AG04449 (cell line): ENCODE data around the gene EMC7.
A peak's percentile ranks its signal among the peaks of the same experiment; 100 is the strongest.

Source experiments
- CTCF ChIA-PET: fragments of 350-600 bp; formaldehyde crosslinking; extraction: SDS; loops from one replicate; lab custom pipeline; 2021; ENCODE audit warnings: antibody characterized with exemption; lab: Yijun Ruan, JAX
- POLR2A ChIA-PET: fragments of 400-600, 350-600 bp; formaldehyde crosslinking; extraction: SDS; loops from one replicate; lab custom pipeline; 2020; ENCODE audit warnings: antibody characterized with exemption, inconsistent platforms; lab: Yijun Ruan, JAX
- DNase-seq: peaks from one replicate; pipeline ENCODE4 v3.0.0-alpha.2; 2010; ENCODE audit warnings: low read depth, low spot score
- H3K4me3 ChIP-seq: 2 replicates; pipeline ENCODE4 v1.5.1; 2011; ENCODE audit warnings: low read depth, mild to moderate bottlenecking, control low read depth, low read length
- TF ChIP-seq, protein P1 (sequence below): IDR thresholded peaks from one replicate; pipeline ENCODE4 v1.5.1; 2011; ENCODE audit warnings: mild to moderate bottlenecking, moderate library complexity, low read length, control low read depth, inconsistent platforms; ENCODE audit not compliant: insufficient read depth; ENCODE audit errors: missing control alignments

EMC7 gene

DNA sequence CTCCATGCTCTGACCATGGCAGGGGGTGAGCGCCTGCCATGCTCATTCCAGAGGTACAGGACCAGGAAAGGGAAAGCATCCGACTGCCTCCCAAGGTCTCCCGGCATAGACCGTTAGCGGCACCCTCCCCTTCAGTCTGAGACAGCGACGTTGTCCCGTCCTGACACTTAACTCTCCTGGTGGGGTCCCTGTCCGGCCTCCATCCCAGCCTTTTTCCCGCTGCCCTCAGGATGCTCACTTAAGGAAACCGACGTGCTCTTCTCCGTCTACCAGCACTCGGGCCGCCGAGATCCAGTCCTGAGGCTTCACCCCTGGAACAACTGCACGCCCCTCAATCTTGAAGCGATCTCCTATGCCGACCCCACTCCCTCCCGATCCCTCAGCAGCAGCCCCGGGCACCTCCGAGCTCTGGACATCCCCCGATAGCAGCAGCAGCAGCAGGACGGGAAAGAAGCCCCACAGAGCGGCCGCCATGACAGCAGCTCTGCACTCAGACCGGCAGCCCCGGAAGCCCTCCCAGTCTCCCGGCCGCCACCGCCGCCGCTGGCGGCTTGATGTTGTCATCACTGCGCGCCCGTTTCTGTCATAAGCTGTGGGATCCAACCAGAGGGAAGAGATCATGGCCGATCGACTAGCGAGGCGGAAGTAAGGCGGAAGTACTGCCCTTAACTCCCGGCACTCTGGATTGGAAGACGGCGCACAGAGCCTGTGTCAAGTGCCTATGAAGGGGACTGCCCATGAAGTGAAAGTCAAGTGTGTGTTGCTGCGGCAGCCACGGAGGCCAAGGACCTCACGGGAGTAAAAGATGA is at the start of gene EMC7, which contains the start of gene PGBD4:
Gene EMC7, minus strand, starts transcription at position 497 of the 809 bp plus-strand sequence. Its CDS starts 23 bp downstream, at position 474.
Gene PGBD4, plus strand, starts transcription at position 718 of the 809 bp plus-strand sequence. CDS start 449 bp downstream, outside the sequence.
- TF ChIP-seq, protein P1, sequence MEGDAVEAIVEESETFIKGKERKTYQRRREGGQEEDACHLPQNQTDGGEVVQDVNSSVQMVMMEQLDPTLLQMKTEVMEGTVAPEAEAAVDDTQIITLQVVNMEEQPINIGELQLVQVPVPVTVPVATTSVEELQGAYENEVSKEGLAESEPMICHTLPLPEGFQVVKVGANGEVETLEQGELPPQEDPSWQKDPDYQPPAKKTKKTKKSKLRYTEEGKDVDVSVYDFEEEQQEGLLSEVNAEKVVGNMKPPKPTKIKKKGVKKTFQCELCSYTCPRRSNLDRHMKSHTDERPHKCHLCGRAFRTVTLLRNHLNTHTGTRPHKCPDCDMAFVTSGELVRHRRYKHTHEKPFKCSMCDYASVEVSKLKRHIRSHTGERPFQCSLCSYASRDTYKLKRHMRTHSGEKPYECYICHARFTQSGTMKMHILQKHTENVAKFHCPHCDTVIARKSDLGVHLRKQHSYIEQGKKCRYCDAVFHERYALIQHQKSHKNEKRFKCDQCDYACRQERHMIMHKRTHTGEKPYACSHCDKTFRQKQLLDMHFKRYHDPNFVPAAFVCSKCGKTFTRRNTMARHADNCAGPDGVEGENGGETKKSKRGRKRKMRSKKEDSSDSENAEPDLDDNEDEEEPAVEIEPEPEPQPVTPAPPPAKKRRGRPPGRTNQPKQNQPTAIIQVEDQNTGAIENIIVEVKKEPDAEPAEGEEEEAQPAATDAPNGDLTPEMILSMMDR = no peak
- peak; percentile 98 for DNase-seq
- H3K4me3 ChIP-seq = peak within 1 kb of the TSS; percentile 89
- ChIA-PET CTCF (interaction anchor here (1.1 to 2.4 kb wide), 5 partner anchors 8 to 139 kb away, joined by 3 to 10 read pairs (median 4); partner anchors contain the start of gene KATNBL1), POLR2A (interaction anchor here (0.7 to 1.6 kb wide), 6 partner anchors 24 to 266 kb away, joined by 3 to 5 read pairs (median 3); partner anchors contain the start of genes KATNBL1 and LPCAT4)

DNA sequence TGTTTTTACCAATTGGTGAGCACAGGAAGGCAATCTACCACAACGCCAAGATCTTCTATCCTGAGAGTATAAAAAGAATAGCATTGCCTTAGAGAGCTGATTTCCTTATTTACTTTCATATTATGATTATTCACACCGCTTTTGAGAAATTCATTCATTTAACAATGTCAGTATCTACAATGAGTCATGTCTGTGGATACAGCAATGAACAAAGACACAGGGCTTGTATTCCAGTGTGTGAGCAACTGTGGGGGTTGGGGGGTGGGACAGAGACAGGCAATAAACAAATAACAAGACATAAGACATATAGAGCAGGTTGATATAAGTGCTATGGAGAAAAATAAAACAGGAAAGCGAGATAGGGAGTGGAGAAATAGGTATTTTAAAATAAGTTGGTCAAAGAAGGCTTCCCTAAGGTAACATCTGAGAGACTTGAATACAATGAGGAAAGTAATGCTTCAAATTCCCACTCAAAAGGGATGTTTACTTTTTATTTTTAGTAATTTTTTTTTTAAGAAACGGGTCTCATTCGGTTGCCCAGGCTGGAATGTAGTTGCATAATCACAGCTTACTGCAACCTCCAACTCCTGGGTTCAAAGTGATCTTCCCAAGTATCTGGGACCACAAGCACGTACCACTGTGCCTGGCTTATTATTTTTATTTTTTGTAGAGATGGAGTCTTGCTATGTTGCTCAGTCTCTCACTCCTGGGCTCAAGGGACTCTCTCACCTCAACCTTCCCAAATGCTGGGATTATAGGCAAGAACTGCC is 45.9 kb upstream of the EMC7 start:
- ChIA-PET POLR2A (interaction anchor here (0.6 kb wide), 1 partner anchor 44 kb away, joined by 3 read pairs; no protein-coding TSS in a partner anchor), CTCF (interaction anchor here (1.0 kb wide), 1 partner anchor 38 kb away, joined by 3 read pairs; no protein-coding TSS in a partner anchor)
- DNase-seq = no peak
- TF ChIP-seq, protein P1 = no peak
- H3K4me3 ChIP-seq = no peak overlapping the region

DNA sequence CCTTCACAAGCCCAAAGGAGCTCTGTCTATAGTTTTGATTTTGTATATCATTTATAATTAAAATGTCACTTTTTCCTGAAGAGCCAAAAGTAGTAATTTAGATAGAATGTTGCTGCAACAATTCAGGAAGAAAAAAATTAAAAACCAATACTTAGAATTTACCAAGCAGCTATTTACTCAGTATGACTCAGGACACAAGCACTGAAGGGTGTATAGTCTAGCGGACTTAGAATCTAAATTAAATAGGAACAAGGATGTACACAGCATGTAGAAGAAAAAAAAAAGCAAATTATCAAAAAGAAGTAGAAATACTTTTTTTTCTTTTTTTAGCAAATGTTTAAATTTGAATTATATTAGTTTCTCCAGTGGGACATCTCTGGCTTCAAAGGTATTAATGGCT is 31.8 kb upstream of the EMC7 start:
- no peak overlapping the region for H3K4me3 ChIP-seq
- ChIA-PET CTCF (interaction anchor here (1.1 to 2.7 kb wide), 3 partner anchors 25 to 78 kb away, joined by 4 to 7 read pairs (median 4); partner anchors contain the start of gene KATNBL1), POLR2A (no interaction called here)
- DNase-seq = no peak
- TF ChIP-seq, protein P1 = no peak

DNA sequence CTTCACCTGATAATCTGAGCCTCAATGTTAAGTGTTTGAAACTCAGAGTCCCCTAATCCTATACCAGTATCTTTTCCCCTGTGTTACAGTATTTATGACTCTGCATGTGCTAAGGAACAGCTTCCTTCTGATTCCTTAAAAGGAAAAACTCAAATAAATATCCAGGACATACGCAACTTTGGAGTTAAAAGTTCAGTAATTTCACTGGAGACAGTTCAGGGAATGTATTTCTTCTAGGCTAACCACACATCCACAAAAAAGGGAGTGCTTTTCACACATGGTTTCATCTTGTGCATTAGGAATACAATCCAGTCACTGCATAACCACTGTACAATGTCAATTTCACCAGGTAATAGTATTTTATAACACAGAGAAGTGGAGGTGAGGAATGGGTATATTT is 31.2 kb upstream of the EMC7 start:
- DNase-seq = no peak

DNA sequence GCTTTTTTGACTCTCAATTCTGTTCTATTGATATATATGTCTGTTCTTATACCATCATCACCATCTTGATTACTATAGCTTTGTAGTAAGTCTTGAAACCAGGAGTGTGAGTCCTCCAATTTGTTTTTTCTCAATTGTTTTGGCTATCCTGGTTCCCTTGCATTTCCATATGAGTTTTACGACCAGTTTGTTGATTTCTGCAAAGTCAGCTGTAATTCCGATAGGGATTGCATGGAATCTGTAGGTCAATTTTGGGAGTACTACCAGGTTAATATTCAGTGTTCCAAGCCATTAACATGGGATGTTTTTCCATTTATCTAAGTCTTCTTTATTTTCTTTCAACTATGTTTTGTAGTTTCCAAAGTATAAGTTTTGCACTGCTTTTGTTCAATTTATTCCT is 27.2 kb upstream of the EMC7 start:
- H3K4me3 ChIP-seq = no peak overlapping the region
- POLR2A ChIA-PET = no interaction called here
- no peak for DNase-seq
- TF ChIP-seq, protein P1 = no peak
- CTCF ChIA-PET = no interaction called here

More for the DNA sequence above, 31.2 kb upstream of the EMC7 start:
- ChIA-PET POLR2A (no interaction called here), CTCF (interaction anchor here (0.8 to 2.7 kb wide), 4 partner anchors 8 to 77 kb away, joined by 3 to 7 read pairs (median 4); partner anchors contain the start of gene KATNBL1)
- TF ChIP-seq, protein P1 = no peak
- H3K4me3 ChIP-seq = no peak overlapping the region
